ENCODE data around the gene C1orf226. TPM values are rescaled to one million over a fixed set of nuclear protein-coding genes. Genes with fewer than 3 reads are reported as not detected.

Gene C1orf226
- total and polyA plus RNA-seq, 9 of the 15 experiments (the other 6 are each of a cell fraction or from before 2014, with no cell fraction given), result 0.10 to 1.4 (median 0.47) TPM

DNA sequence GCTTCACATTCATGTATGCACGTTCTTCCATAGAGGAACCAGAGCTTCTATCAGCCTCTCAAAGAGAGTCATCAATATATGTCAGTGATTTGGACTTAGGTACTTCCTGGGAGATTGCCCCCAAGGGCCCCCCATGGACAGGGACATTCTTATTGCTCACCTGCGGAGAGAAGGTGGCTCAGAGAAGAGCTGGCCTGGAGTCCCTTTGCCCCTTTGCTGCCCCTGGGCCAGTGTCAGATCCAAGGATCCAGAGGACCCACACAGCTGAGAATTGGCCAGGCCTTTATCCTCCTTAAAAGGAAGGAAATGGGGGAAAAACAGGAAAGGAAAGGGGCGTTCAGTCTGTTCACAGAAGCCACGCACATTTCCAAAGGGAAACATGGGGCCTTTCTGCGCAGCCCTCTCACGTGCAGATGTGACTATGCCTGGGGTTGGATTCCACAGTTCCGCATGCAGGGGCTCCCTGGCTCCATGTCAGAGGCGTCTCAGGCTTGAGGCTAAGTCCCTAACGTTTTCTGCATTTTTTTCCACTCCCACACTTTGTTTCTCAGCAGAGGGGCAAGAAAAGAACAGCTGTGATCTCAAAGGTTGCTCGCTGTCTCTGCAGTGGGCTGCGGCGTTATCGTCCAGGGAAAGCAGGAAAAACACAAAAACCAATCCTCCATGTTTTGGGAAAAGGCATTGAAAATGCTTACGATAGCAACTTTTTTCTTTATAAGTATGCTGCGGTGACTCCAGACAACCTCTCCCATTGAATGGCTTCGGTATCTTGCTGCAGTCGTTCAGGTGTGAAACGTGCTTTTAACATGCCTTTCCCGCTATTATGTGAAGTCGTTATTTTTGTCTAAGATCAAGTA is 5.9 kb downstream of the C1orf226 start (continued):
- TF ChIP-seq, protein P1, sequence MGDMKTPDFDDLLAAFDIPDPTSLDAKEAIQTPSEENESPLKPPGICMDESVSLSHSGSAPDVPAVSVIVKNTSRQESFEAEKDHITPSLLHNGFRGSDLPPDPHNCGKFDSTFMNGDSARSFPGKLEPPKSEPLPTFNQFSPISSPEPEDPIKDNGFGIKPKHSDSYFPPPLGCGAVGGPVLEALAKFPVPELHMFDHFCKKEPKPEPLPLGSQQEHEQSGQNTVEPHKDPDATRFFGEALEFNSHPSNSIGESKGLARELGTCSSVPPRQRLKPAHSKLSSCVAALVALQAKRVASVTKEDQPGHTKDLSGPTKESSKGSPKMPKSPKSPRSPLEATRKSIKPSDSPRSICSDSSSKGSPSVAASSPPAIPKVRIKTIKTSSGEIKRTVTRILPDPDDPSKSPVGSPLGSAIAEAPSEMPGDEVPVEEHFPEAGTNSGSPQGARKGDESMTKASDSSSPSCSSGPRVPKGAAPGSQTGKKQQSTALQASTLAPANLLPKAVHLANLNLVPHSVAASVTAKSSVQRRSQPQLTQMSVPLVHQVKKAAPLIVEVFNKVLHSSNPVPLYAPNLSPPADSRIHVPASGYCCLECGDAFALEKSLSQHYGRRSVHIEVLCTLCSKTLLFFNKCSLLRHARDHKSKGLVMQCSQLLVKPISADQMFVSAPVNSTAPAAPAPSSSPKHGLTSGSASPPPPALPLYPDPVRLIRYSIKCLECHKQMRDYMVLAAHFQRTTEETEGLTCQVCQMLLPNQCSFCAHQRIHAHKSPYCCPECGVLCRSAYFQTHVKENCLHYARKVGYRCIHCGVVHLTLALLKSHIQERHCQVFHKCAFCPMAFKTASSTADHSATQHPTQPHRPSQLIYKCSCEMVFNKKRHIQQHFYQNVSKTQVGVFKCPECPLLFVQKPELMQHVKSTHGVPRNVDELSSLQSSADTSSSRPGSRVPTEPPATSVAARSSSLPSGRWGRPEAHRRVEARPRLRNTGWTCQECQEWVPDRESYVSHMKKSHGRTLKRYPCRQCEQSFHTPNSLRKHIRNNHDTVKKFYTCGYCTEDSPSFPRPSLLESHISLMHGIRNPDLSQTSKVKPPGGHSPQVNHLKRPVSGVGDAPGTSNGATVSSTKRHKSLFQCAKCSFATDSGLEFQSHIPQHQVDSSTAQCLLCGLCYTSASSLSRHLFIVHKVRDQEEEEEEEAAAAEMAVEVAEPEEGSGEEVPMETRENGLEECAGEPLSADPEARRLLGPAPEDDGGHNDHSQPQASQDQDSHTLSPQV (IDR thresholded peaks at IDR 0.05), result peak; percentile 62
- TF ChIP-seq NUFIP1 (IDR thresholded peaks at IDR 0.05; ENCODE audit: partially characterized antibody), result no peak
- TF ChIP-seq, protein P2, sequence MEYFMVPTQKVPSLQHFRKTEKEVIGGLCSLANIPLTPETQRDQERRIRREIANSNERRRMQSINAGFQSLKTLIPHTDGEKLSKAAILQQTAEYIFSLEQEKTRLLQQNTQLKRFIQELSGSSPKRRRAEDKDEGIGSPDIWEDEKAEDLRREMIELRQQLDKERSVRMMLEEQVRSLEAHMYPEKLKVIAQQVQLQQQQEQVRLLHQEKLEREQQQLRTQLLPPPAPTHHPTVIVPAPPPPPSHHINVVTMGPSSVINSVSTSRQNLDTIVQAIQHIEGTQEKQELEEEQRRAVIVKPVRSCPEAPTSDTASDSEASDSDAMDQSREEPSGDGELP (CRISPR knock-in tag; IDR thresholded peaks at IDR 0.05; ENCODE audit: borderline replicate concordance), result peak; percentile 45; the same call in 1 of the 2 replicates
- TF ChIP-seq GABPB1 (CRISPR knock-in tag; IDR thresholded peaks at IDR 0.05), result 0 out of 2 replicates have a peak, but pooled peaks have one; percentile 40
- 0 out of 2 replicates have a peak, but pooled peaks have one; percentile 1 for TF ChIP-seq MBD2 (IDR thresholded peaks at IDR 0.05; ENCODE audit: borderline replicate concordance, low read depth)
- TF ChIP-seq, protein P3, sequence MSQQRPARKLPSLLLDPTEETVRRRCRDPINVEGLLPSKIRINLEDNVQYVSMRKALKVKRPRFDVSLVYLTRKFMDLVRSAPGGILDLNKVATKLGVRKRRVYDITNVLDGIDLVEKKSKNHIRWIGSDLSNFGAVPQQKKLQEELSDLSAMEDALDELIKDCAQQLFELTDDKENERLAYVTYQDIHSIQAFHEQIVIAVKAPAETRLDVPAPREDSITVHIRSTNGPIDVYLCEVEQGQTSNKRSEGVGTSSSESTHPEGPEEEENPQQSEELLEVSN (IDR thresholded peaks at IDR 0.05; ENCODE audit: borderline replicate concordance in 1 of 2, extremely low read depth in 1 of 2, insufficient read depth in 1 of 2, insufficient read length in 1 of 2, low read depth in 1 of 2, low read length in 1 of 2, poor library complexity in 1 of 2, severe bottlenecking in 1 of 2), result peak in 1 of 2 experiments; percentile 65
- TF ChIP-seq ZNF224 (CRISPR knock-in tag; IDR thresholded peaks at IDR 0.05), result no peak
- TF ChIP-seq L3MBTL2 (IDR thresholded peaks at IDR 0.05), result peak; percentile 61
